ENCODE data around the gene GEMIN7. TPM values are rescaled to one million over a fixed set of nuclear protein-coding genes. Genes with fewer than 3 reads are reported as not detected.

The GEMIN7 gene
- total and polyA plus RNA-seq, 2 of the 4 experiments (the other 2 are of a cell fraction), result 27.2 to 53.0 TPM

DNA sequence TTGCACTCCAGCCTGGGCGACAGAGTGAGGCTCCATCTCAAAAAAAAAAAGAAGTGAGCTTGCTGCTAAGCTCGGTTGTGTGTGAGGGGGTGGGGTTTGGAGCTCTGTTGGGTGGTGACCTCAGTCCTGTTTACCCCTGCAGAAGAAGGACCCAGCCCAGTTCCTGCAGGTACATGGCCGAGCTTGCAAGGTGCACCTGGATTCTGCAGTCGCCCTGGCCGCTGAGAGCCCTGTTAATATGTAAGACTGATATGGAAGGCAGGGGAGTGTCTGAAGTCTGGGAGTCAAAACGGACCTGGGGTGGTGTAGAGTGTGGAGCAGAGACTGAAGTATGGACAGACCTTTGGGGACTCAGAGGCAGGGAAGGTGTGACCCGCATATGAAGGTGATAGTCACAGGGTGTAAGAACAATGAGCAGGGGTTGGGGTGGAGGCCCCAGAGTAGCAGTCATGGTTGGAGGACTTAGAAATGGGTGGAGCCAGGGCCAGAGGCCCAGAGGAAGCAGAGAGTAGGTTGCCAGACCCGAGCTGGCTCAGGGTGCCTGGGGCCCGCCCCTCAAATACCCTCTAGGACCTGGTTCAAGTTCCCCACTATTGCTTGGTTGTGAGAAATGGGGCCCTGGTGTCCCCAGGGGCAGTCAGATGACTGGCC is 27.0 kb upstream of the GEMIN7 start:
- BruUV-seq (replicated peaks), result no TSS peak
- H3K9me1 ChIP-seq (ENCODE audit: insufficient read depth, low read length), result peaks cover 10% of the 10 kb centered on the region; the same call in 1 of the 2 replicates
- H3K14ac ChIP-seq (replicated peaks; ENCODE audit: low read depth, low read length), result no peak overlapping the region
- H3K79me1 ChIP-seq (ENCODE audit: low read depth in 1 of 2, low read length in 2 of 2), result peaks cover 25 to 55% of the 10 kb centered on the region in 2 experiments
- H3K9me3 ChIP-seq (ENCODE audit: control insufficient read depth, insufficient read depth, low read length), result no peaks in the 10 kb centered on the region
- no peak overlapping the region for H2AK9ac ChIP-seq (replicated peaks; ENCODE audit: low read depth, low read length, poor library complexity)
- H4K20me1 ChIP-seq (ENCODE audit: insufficient read depth, low read length), result peaks cover 68% of the 10 kb centered on the region
- no peak overlapping the region for H2BK120ac ChIP-seq (ENCODE audit: low read depth, low read length)
- H3K56ac ChIP-seq (ENCODE audit: extremely low read depth, insufficient read depth, low read length), result no peak overlapping the region
- TF ChIP-seq, protein P1, sequence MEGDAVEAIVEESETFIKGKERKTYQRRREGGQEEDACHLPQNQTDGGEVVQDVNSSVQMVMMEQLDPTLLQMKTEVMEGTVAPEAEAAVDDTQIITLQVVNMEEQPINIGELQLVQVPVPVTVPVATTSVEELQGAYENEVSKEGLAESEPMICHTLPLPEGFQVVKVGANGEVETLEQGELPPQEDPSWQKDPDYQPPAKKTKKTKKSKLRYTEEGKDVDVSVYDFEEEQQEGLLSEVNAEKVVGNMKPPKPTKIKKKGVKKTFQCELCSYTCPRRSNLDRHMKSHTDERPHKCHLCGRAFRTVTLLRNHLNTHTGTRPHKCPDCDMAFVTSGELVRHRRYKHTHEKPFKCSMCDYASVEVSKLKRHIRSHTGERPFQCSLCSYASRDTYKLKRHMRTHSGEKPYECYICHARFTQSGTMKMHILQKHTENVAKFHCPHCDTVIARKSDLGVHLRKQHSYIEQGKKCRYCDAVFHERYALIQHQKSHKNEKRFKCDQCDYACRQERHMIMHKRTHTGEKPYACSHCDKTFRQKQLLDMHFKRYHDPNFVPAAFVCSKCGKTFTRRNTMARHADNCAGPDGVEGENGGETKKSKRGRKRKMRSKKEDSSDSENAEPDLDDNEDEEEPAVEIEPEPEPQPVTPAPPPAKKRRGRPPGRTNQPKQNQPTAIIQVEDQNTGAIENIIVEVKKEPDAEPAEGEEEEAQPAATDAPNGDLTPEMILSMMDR (conservative IDR thresholded peaks at IDR 0.05; ENCODE audit: low read depth, low read length), result no peak
- TF ChIP-seq RAD21 (IDR thresholded peaks at IDR 0.05; ENCODE audit: low read length) (no peak), NFE2L2 (IDR thresholded peaks at IDR 0.05; ENCODE audit: low read depth, low read length) (no peak), POLR2A (IDR thresholded peaks at IDR 0.05; ENCODE audit: low read depth, low read length) (no peak), CEBPB (IDR thresholded peaks at IDR 0.05; ENCODE audit: low read depth, low read length) (no peak), MXI1 (IDR thresholded peaks at IDR 0.05; ENCODE audit: borderline replicate concordance, low read depth, low read length) (no peak), BHLHE40 (IDR thresholded peaks at IDR 0.05; ENCODE audit: low read depth, low read length) (no peak), MAZ (IDR thresholded peaks at IDR 0.05; ENCODE audit: borderline replicate concordance, low read depth, low read length) (no peak), FOS (IDR thresholded peaks at IDR 0.05; ENCODE audit: low read depth, low read length) (no peak), RFX5 (IDR thresholded peaks at IDR 0.05; ENCODE audit: low read depth, low read length) (no peak), CHD1 (IDR thresholded peaks at IDR 0.05; ENCODE audit: low read depth, low read length) (no peak), SMC3 (IDR thresholded peaks at IDR 0.05; ENCODE audit: low read depth, low read length) (no peak), RCOR1 (IDR thresholded peaks at IDR 0.05; ENCODE audit: insufficient replicate concordance, low read length) (no peak), MAFK (IDR thresholded peaks at IDR 0.05; ENCODE audit: low read depth, low read length) (no peak)
- TF ChIP-seq, protein P2, sequence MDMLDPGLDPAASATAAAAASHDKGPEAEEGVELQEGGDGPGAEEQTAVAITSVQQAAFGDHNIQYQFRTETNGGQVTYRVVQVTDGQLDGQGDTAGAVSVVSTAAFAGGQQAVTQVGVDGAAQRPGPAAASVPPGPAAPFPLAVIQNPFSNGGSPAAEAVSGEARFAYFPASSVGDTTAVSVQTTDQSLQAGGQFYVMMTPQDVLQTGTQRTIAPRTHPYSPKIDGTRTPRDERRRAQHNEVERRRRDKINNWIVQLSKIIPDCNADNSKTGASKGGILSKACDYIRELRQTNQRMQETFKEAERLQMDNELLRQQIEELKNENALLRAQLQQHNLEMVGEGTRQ (IDR thresholded peaks at IDR 0.05; ENCODE audit: low read depth, low read length), result no peak
- TF ChIP-seq, protein P3, sequence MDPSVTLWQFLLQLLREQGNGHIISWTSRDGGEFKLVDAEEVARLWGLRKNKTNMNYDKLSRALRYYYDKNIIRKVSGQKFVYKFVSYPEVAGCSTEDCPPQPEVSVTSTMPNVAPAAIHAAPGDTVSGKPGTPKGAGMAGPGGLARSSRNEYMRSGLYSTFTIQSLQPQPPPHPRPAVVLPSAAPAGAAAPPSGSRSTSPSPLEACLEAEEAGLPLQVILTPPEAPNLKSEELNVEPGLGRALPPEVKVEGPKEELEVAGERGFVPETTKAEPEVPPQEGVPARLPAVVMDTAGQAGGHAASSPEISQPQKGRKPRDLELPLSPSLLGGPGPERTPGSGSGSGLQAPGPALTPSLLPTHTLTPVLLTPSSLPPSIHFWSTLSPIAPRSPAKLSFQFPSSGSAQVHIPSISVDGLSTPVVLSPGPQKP (IDR thresholded peaks at IDR 0.05; ENCODE audit: borderline replicate concordance, low read depth, low read length), result no peak
- peaks cover 48% of the 10 kb centered on the region for H3K36me3 ChIP-seq (ENCODE audit: control insufficient read depth, insufficient read depth, low read length)
- no peak overlapping the region for H4K8ac ChIP-seq (ENCODE audit: low read depth in 2 of 2, low read length in 2 of 2)
- dilution Hi-C loops (cut with HindIII; ENCODE audit: low sequenced_read_pairs, unreplicated experiment), result no loop called here
- no peaks in the 10 kb centered on the region for H3K27me3 ChIP-seq (ENCODE audit: control insufficient read depth, insufficient read depth, low read length)
- no peak overlapping the region for H2BK5ac ChIP-seq (ENCODE audit: low read depth, low read length, poor library complexity, severe bottlenecking)
- no peak overlapping the region for H3K4ac ChIP-seq (ENCODE audit: low read depth, low read length)
- H3K4me3 ChIP-seq (ENCODE audit: insufficient read depth, low read depth, low read length), result no peak overlapping the region
- no peak overlapping the region for H3K27ac ChIP-seq (ENCODE audit: insufficient read depth, low read length)
- no peak overlapping the region for H3K23ac ChIP-seq (ENCODE audit: low read depth, low read length)
- ATAC-seq (ENCODE audit: low read depth) (no peak), DNase-seq (no peak)
- H4K5ac ChIP-seq (ENCODE audit: low read depth, low read length), result no peak overlapping the region
- H4K91ac ChIP-seq (ENCODE audit: insufficient read depth, low read depth, low read length), result no peak overlapping the region
- H2AK5ac ChIP-seq (ENCODE audit: low read depth, low read length), result no peak overlapping the region
- H3K4me2 ChIP-seq (ENCODE audit: low read depth, low read length), result no peak overlapping the region
- no peak overlapping the region for H2BK15ac ChIP-seq (ENCODE audit: low read depth, low read length)
- intact Hi-C loops (cut with micrococcal nuclease), result no loop called here
- in situ Hi-C loops (cut with MboI; ENCODE audit: low sequenced_read_pairs), result no loop called here
- 92% methylated on average over 5 of the region's 9 CpGs; no CpG with 5 or more reads in 1 of the 2 experiments for WGBS, 2 experiments (ENCODE audit: extremely low coverage in 2 of 2, insufficient read length in 1 of 2)
- H2AFZ ChIP-seq (replicated peaks; ENCODE audit: low read length, poor library complexity), result peak overlapping the region; percentile 0
- POLR2A ChIA-PET (ENCODE audit: unreplicated experiment), result no interaction called here
- H3K18ac ChIP-seq (ENCODE audit: low read depth, low read length), result no peak overlapping the region
- H3K4me1 ChIP-seq (ENCODE audit: control insufficient read depth, insufficient read depth, low read length), result peaks cover 2% of the 10 kb centered on the region; the same call in 1 of the 2 replicates
- no peak overlapping the region for H2BK20ac ChIP-seq (ENCODE audit: low read depth, low read length)
- CTCF ChIA-PET, result no interaction called here
- no peak overlapping the region for H3K9ac ChIP-seq (ENCODE audit: low read depth, low read length)
